Measurements from ENCODE around the gene HES4.
"Not testable (repeated sequence)": the region's sequence is repeated elsewhere in the genome, so short reads cannot be mapped to it uniquely, and the experiment has no call there.

The HES4 gene

DNA sequence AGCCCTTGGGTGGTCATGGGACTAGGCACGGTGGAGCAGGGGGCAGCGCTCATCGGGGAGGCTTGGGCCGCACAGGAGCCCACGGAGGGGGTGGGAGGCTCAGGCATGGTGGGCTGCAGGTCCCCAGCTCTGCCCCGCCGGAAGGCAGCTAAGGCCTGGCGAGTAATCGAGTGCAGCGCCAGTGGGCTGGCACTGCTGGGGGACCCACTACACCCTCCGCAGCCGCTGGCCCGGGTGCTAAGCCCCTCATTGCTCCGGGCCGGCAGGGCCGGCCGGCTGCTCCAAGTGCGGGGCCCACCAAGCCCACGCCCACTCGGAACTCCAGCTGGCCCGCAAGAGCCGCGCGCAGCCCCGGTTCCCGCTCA, 18.4 kb upstream of the HES4 start:
- not testable (repeated sequence) for DNase-seq (ENCODE audit: low spot score)

DNA sequence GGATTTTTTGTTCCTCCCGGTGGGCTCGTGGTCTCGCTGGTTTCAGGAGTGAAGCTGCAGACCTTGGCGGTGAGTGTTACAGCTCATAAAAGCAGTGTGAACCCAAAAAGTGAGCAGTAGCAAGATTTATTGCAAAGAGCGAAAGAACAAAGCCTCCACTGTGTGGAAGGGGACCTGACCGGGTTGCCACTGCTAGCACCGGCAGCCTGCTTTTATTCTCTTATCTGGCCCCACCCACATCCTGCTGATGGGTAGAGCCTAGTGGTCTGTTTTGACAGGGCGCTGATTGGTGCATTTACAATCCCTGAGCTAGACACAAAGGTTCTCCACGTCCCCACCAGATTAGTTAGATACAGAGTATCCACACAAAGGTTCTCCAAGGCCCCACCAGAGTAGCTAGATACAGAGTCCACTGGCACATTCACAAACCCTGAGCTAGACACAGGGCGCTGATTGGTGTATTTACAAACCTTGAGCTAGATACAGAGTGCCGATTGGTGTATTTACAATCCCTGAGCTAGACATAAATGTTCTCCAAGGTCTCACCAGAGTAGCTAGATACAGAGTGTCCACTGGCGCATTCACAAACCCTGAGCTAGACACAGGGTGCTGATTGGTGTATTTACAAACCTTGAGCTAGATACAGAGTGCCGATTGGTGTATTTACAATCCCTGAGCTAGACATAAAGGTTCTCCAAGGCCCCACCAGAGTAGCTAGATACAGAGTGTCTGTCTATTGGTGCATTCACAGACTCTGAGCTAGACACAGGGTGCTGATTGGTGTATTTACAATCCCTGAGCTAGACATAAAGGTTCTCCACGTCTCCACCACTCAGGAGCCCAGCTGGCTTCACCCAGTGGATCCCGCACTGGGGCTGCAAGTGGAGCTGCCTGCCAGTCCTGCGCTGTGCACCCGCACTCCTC, 17.8 kb upstream of the HES4 start:
- DNase-seq (ENCODE audit: low spot score) = not testable (repeated sequence)

DNA sequence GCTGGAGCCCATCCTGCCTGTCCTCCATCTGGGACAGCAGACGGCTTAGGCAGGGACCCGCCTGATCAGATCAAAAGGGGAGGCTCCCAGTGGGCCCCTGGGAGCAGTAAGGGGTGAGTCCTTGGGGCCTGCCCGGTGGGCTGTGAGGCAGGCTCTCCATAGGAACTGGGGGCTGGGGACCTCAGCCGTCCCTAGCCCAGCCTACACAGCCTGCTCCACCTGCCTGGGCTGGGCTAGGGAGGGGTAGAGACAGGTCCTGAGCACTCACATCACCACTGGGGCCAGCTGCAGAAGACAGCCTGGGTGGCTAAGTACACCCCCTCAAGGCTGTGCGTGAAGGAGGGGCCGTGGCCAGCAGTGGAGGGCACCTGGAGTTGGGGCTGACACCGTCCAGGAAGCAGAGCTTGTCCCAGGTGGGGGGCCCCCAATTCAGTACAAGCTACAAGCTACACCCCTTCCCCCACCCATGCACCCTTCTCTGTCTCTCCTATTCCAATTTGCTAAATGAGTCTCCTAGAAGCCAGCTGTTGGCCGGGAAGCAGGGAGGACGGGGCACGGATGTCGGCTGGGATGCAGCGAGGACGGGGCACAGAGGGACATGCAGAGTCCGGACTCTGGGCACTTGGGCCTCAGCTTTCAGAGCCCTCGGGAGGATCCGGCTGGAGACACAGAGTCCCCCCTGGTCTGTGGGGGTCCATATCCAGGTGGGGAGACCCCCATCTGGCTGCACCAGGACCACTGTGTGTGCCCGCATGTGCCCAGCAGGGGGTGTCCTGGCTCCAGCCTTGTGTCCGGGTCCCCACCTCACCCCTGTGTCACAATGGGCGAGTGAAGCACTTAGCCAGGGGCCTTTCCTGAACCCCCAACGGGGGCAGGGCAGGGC, 15.1 kb upstream of the HES4 start:
- DNase-seq (ENCODE audit: low spot score) = no peak

DNA sequence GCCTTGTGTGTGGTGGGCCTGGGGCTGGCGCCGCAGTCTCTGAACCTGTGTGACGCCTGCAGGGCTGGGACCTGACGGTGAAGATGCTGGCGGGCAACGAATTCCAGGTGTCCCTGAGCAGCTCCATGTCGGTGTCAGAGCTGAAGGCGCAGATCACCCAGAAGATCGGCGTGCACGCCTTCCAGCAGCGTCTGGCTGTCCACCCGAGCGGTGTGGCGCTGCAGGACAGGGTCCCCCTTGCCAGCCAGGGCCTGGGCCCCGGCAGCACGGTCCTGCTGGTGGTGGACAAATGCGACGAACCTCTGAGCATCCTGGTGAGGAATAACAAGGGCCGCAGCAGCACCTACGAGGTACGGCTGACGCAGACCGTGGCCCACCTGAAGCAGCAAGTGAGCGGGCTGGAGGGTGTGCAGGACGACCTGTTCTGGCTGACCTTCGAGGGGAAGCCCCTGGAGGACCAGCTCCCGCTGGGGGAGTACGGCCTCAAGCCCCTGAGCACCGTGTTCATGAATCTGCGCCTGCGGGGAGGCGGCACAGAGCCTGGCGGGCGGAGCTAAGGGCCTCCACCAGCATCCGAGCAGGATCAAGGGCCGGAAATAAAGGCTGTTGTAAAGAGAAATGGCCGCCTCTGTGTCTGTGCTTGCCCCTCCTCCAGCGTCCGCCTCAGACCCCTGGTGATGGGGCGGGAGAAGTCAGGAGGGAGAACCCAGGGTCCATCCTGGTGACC, 14.2 kb upstream of the HES4 start:
- no peak for DNase-seq (ENCODE audit: low spot score)

DNA sequence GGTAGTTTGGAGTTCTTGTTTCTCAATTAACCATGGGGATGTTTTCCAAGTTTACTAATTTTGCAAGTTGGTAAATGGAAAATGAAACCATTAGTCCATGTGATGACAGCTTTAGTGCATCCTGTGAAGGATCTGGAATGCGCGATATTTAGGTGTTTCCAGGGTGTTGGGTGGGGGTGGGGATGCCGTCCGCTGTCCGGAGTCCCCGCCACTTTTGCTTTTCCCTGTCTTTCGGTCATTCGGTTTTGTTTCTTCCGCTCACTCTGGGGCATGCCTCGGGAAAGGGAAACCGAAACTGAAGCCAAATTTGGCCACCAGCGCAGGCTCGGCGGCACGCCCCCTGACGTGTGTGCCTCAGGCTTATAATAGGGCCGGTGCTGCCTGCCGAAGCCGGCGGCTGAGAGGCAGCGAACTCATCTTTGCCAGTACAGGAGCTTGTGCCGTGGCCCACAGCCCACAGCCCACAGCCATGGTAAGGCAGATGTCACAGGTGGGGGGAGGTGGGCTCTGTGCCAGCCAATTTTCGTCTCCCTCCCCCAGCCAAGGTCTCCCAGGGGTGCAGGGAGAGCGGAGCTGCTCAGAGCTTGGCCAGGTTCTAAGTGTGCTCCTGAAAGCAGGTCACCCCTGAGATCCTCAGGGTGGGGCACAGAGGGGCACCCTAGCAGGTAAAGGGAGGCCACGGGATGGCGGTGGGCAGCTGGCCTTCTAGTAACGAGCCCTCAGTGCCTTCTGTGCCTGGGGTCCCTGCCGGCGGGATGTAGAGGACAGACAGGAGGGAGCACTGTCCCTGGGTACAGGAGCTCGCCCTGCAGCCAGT, 13.4 kb upstream of the HES4 start, which contains the start of gene ISG15:
ISG15 (plus strand) TSS at position 393 of the 817 bp plus-strand sequence; CDS start at position 470, 77 bp downstream.
- DNase-seq (ENCODE audit: low spot score) = peak; percentile 87

DNA sequence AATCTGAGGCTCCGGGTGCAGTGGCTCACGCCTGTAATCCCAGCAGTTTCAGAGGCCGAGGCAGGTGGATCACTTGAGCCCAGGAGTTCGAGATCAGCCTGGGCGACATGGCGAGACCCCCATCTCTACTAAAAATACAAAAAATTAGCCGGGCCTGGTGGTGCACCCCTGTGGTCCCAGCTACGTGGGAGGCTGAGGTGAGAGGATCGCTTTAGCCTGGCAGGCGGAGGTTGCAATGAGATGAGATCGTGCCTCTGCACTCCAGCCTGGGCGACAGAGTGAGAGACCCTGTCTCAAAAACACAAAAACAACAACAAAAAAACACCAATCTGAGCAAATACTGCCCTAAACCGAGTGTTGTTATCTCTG, 12.8 kb upstream of the HES4 start:
- not testable (repeated sequence) for DNase-seq (ENCODE audit: low spot score)

DNA sequence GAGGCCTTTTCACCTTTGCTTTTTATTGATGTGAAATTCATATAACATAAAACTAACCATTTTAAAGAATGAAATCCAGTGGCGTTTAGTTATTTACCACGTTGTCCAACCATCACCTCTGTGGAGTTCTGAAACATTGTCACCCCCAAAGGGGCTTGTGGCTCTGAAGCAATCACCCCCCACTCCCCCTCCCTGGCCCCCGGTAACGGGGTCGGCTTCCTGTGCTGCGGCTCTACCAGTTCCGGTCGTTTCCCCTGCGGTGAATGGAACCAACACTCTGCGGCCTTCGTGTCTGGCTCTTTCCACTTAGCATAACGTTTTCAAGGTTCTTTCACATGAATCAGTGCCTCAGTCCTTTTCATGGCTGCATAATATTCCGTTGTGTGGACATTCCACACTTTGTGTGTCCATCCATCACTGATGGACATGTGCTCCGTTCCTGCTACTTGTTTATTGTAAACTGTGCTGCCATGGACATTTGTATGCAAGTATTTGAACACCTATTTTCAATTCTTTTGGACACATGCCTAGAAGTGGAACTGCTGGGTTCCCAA, 11.6 kb upstream of the HES4 start:
- no peak for DNase-seq (ENCODE audit: low spot score)

DNA sequence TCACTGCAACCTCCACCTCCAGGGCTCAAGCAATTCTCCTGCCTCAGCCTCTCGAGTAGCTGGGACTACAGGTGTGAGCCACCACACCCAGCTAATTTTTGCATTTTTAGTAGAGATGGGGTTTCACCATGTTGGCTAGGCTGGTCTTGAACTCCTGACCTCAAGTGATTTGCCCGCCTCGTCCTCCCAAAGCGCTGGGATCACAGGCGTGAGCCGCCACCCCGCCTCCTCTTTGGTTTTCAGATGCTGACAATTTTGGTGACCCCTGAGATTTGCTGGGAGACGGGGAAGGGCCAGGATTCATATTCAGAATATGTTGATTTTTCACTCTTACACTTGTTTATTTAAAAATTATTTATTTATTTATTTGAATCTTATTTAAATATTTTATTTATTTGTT, 10.2 kb upstream of the HES4 start:
- DNase-seq (ENCODE audit: low spot score) = not testable (repeated sequence)

DNA sequence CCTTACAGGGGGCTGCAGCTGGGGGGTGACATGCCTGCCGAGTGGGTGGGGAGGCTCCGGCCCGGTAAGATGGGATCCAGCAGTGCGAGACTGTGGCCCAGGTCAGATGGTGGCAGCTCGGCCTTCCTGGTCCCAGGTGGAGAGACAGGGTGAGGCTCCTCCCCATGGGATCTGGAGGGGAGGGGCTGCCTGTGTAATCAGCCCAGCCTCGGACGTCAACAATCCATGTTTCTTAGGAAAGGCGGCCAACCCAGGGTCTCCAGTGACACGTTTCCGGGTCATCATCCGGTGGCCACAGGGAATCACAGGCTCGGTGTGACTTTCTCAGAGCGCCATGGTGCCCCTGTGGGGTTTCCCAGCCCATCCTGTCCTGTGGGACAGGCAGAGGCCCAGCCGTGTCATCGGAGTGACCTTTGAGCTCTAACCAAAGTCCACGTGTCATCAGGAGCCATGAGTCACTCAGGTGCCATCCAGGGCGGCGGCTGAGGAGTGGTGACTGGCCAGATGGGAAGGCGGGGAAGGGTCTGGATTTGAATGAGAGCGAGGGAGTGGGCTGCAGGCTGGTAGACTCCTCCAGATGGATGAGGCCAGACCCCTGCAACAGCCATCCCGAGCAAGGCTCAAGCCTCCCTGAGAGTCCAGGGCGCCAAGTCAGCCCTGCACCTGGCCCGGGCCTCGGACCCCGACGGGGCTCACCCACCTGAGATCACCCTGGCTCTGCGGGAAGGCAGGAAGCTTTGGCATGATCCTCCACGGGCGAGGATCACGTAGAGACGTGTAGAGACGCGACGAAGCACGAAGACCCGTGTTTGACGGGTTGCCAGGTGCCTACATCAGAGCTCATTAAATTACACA, 6.6 kb upstream of the HES4 start:
- no peak for DNase-seq (ENCODE audit: low spot score)

DNA sequence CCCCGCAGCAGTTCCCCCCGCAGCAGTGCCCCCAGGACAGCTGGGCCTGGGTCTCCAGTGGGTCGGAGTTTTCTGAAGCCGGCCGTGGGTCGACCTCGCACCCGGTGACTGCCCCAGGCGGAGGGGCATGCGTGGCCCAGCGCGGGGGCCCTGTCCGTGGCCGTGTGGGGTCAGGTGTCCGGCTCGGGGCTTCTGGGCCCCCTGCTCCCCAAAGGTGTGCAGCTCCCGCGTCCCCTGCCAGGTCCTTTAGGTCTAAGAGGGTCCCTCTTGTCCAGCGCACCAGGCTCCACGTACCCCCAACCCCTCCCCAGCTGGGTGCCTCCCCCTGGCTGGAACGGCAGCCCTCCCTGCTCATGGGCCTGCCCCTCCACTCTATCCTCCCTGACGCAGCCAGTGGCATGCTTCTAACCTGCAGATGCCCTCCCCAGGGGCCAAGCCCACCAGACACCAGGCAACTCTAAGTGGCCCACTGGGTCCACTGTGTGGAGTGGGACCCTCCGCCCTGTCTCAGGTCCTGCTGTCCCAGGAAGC, 5.9 kb upstream of the HES4 start:
- no peak for DNase-seq (ENCODE audit: low spot score)

DNA sequence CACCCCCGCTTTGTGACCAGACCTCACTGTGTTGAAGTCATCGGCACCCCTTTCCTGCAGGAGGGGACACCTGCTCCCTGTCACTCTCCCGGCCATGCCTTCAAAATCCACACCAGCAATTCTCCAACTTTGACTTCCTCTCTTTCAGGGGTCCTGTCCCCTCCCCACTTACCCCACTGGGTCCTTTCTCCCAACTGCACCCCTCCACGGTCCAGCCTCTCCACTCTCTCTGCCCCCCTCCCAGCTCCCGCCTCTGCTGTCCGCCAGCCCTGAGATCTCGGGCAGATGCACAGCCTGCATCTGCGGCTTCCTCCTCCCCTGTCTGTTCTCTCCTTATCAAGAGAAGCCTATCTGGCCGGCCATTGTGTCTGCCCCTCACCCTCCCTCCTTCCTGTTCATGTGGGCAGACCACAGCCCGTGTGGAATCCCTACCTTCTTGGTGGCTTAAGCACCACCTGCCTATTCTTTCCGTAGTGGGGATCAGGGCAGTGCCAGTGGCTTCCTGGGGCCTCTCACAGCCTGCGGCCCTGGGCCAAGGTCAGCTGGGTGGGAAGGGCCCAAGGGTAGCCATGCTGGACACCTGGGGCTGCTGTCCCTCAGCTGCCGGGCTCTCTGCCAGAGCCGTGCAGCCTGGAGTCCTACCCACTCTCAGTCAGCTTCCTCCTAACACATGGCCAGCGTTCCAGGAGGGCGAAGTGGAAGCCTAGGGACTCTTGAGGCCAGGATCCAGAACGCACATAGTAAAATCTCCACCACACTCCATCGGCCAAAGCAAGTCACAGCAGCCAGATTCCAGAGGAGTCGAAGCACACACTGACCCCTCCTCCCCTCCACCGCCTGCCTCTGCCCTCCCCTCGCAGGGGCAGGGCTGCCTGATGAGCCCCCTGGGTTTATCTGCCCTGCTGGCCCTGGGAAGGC, 5.1 kb upstream of the HES4 start:
- no peak for DNase-seq (ENCODE audit: low spot score)

DNA sequence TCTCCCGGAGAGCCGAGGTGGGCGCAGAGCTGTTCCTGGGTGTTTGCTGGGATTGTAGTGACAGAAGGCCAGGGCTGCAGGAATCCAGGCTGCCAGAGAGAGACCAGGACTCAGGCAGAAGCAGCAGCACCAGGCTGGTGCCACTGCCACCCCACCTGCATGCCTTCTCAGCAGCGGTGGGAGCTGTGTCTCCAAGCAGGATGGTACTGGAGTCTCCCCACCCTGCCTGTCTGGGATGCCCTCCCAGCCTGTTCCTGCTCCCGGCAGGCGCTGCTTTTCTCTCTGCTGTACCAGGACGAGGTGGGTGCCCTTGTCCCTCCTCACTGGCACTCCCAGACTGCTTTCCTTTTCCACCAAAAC, 4.5 kb upstream of the HES4 start:
- no peak for DNase-seq (ENCODE audit: low spot score)

DNA sequence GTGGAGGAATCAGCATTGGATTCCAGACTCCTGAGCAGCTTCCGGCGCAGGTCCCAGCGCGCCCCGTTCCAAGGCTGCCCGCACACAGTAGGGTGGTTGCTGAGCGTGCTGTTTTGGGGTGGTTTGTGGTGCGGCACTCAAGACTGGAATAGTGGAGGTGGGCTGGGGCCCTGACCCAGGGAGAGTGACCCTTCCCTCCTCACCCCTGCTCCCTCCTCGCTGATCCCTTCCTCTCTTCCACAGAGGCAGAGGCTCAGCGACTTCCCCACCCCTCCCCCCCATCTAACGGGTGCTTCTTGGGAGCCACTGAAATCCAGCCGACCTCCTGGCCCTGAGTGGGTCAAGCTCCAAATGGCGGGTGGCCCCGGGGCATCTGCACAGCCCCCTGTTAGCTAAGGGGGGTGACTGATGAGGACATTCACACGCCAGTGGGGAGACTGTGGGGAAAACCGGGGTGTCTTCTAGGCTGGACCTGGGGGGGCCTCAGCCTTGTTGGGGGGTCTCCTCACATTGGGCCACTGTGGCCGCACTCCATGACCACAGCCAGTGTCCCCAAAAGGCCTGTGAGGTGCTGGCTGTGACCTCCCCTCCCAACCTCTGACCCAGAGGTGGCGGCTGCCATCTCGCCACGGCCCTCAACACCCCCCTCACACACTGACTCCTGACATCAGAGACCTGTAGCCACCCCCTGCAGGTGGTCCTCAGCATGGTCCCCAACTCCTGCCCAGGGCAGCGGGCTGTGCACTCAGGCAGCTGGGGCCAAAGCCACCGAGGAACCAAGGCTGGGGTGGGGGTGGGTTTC, 3.9 kb upstream of the HES4 start:
- DNase-seq (ENCODE audit: low spot score) = no peak

DNA sequence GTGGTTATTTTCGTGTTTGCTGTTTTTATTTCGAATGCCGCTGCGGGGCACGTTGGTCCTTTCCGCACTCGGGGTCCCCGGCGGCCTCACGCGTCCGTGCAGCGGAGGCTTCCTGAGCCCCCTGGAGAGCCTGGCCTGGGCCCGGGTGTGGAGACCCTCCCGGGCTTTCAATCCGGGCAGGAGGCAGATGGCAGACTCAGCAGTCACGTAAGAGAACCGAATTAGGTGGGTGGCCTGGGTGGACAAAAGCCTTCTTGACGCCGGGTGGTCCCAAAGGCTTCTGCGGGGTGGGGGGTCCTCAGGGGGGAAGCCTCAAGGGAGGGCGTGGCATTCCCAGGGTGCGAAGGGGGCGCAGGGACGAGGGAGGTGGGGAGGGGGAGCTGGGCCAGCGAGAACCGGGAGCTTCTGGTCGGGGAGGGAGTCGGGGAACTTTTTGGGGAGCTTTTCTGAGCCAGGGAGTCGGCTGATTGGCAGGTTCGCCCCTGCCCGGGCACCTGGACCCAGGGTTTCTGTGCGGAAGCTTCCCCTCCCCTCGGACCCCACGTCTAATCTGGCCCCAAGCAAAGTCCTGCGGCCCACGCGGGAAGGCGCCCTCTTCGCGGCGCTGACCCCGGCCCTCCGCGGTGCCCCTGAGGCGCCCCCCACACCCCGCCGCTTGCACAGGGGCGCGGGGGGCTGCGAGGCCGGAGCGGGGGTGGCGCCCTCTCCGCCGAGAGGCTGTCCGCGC, 1.3 kb upstream of the HES4 start:
- no peak for DNase-seq (ENCODE audit: low spot score)

DNA sequence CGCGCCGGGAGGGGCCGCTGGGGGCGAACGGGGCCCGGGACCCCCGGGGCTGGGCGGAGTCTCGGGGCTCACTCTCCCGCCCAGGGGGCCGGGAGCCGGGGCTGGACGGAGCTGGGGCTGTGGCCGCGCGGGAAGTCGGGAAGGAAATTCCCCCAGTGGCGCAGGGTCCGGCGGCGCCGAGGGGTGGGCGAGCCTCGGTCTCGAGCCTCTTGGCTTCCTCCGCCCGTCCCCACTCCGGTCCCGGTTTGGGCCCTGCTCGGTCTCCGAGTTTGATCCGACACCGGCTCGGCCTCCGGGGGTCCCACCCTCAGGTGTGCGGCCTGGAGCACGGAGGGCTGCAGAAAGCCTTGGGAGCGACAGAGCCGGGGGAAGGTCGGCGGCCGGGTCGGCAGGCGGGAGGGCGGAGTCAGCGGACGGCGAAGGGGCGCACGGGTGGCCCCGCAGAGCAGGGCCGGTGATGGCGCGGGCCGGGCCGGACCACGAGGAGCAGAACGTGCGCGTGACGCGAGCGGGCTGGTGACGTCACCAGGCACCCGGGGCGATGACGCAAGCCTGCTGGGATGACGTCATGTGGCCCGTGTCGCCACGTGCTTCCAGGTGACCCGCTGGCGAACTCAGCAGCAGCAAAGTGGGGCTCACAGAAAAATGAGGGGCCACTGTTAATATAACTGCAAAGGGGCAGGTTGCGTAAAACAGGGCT, 610 bp upstream of the HES4 start:
- no peak for DNase-seq (ENCODE audit: low spot score)

DNA sequence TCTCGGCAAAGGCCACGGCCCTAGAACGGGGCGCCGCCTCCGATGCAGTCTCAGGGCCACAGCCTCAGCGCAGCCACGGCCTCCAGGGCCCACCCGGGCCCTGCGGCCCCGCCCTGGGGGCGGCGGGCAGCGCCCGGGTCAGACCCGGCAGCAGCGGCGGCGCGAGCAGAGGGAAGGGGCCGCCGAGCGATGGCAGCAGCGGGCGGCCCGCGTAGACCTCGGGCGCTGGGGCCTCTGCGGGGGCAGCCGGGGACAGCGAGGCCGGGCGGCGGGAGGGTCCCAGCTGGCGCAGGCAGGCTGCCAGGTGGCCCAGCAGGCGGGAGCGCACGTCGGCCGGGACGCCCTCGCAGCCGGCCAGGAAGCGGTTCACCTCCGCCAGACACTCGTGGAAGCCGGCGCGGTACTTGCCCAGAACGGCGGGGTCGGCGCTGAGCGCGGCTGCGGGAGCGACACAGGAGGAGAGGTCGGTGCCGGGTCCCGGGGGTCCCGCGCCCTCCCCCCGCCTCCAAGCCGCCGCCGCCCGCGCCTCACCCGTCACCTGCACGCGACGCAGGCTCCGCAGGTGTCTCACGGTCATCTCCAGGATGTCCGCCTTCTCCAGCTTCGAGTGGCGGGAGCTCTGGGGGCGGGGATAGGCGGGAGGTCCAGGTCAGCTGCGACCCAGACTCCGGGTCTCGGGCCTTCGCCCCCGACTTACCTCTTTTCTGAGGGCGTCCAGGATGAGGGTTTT, 737 bp downstream of the HES4 start:
- no peak for DNase-seq (ENCODE audit: low spot score)

Measured in hematopoietic multipotent progenitor cell treated with erythropoietin and hydrocortisone succinate and interleukin-3 and kit ligand, for 15 days (in vitro differentiated cells).